Measurements from ENCODE around the gene AKT3.

- no peak for TF ChIP-seq CTCF (IDR thresholded peaks at IDR 0.05)
- TF ChIP-seq POLR2AphosphoS5 (IDR thresholded peaks at IDR 0.05), result no peak
Observed at GRCh38 chr1:243845888-243846287, 4.2 kb downstream of the AKT3 start.

Data from suprapubic skin (tissue), 3 donors.